Osteocyte (in vitro differentiated cells): ENCODE results near the gene GLRX5. TPM values are rescaled to one million over a fixed set of nuclear protein-coding genes. Genes with fewer than 3 reads are reported as not detected.

Experiments
- DNase-seq: peaks from one replicate; pipeline ENCODE4 v3.0.0; 2021; ENCODE audit warnings: mixed read lengths; ENCODE audit not compliant: unreplicated experiment; ENCODE audit errors: extremely low spot score
- H3K27ac Mint-ChIP-seq: one replicate; pipeline ENCODE4 v1.8.0; 2021; ENCODE audit warnings: mild to moderate bottlenecking, mixed read lengths; ENCODE audit not compliant: unreplicated experiment
- H3K27me3 Mint-ChIP-seq: one replicate; pipeline ENCODE4 v1.8.0; 2021; ENCODE audit warnings: mixed read lengths; ENCODE audit not compliant: unreplicated experiment
- H3K36me3 Mint-ChIP-seq: one replicate; pipeline ENCODE4 v1.8.0; 2021; ENCODE audit warnings: mixed read lengths; ENCODE audit not compliant: unreplicated experiment
- H3K4me1 Mint-ChIP-seq: one replicate; pipeline ENCODE4 v1.8.0; 2021; ENCODE audit warnings: mixed read lengths; ENCODE audit not compliant: unreplicated experiment
- H3K4me3 Mint-ChIP-seq: one replicate; pipeline ENCODE4 v1.8.0; 2021; ENCODE audit warnings: mild to moderate bottlenecking, moderate library complexity, mixed read lengths; ENCODE audit not compliant: unreplicated experiment
- H3K9me3 Mint-ChIP-seq: one replicate; pipeline ENCODE4 v1.8.0; 2021; ENCODE audit warnings: mixed read lengths; ENCODE audit not compliant: unreplicated experiment
- CTCF ChIP-seq: fragments of 200-600 bp; sonication (generic); IDR thresholded peaks from 2 replicates; pipeline ENCODE4 v1.5.0; 2021; ENCODE audit warnings: antibody characterized with exemption, mild to moderate bottlenecking, moderate library complexity
- total RNA-seq: library from RNA; stranded (reverse); gene quantifications from 2 replicates; pipeline ENCODE4 v1.2.1, GENCODE V29; 2021

The GLRX5 gene
- total RNA-seq, 1 donor from 2014 or later, result 55.1 TPM

DNA sequence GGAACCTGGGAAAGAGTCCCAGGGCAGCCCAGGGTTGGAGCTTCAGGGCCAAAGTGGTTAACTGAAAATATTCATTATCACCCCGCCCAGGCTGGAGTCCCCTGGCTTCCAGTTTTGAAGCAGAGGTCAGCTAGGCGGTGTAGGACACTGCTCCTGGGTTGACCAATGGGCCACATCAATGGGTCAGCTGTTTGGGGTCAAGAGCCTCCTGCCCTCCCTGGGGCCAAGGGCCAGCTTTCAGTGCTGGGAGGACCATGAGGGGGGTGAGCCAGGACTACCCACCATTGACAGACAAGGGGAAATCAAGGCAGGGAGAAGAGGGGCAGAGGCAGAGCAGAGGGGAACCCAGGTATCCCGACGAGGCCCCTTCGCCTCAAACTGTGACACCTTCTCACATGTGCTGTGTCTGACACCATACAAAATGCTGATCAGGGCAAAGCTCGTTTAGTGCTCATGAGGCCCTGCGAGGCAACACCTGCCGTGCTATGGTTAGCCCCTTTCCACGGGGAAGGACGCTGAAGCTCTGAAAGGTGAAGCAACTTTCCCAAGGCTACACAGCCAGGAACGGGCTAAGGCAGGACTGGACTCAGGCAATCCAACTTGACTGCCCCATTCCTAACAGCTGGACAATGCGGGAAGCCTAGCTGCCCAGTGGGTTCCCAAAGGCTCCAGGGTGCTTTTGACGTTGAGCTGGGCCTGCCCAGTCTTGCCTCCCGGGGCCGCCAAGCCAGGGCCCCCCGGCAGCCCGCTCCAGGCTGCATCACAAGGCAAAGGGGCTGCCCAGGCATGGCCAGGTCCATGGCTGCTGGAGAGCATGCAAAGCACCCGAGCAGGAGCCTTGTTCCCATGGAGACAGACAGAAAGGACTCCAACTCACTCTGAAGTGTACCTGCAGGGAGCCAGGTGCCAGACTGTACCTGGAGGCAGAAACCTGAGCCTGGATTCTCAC, 20.4 kb upstream of the GLRX5 start:
- Mint-ChIP-seq H3K27me3 (no peaks in the 10 kb centered on the region), H3K4me1 (peaks cover 69% of the 10 kb centered on the region), H3K36me3 (peaks cover 13% of the 10 kb centered on the region), H3K4me3 (peak overlapping the region; percentile 83), H3K9me3 (no peaks in the 10 kb centered on the region), H3K27ac (peak overlapping the region; percentile 89)
- DNase-seq, result no peak
- TF ChIP-seq CTCF, result no peak

DNA sequence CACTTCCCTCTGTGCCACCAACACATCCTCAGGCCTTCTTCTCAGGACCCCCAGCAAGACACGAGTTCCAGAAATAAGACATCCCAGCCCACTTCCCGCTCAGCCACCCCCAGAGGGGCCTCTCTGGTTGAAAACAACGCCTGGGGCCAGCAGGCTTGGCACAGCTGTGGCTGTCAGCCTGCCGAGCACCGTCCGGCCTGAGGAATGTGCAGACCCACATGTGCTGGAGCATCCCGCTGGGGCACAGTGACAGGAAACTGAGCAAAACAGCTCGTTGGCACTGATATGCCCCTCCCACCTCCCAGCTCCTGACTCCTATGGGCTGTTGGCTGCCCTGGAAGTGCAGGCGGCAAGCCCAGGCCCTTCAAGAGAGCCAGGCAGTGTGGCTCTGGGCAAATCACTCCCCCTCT, 19.8 kb upstream of the GLRX5 start:
- peak; percentile 96 for DNase-seq
- H3K27me3 Mint-ChIP-seq, result no peaks in the 10 kb centered on the region

GRCh38 chr14:95515596-95516552, 19.0 kb upstream of the GLRX5 start:
- Mint-ChIP-seq H3K4me3 (peak overlapping the region; percentile 83), H3K9me3 (no peaks in the 10 kb centered on the region), H3K36me3 (peaks cover 7% of the 10 kb centered on the region), H3K27me3 (no peaks in the 10 kb centered on the region), H3K27ac (peak overlapping the region; percentile 89), H3K4me1 (peaks cover 76% of the 10 kb centered on the region)
- DNase-seq, result no peak
- TF ChIP-seq CTCF, result peak; percentile 39

More for the DNA sequence above, 19.8 kb upstream of the GLRX5 start:
- no peaks in the 10 kb centered on the region for H3K9me3 Mint-ChIP-seq
- H3K36me3 Mint-ChIP-seq, result peaks cover 9% of the 10 kb centered on the region
- peak overlapping the region; percentile 89 for H3K27ac Mint-ChIP-seq
- peaks cover 73% of the 10 kb centered on the region for H3K4me1 Mint-ChIP-seq
- peak overlapping the region; percentile 83 for H3K4me3 Mint-ChIP-seq
- TF ChIP-seq CTCF, result no peak

GRCh38 chr14:95516554-95517181, 18.2 kb upstream of the GLRX5 start, which contains the start of gene SYNE3:
Gene SYNE3, minus strand, starts transcription at chr14:95516650. Its CDS starts 40,829 bp downstream, at chr14:95475821.
- no peak for DNase-seq
- H3K36me3 Mint-ChIP-seq, result peaks cover 4% of the 10 kb centered on the region
- peaks cover 71% of the 10 kb centered on the region for H3K4me1 Mint-ChIP-seq
- TF ChIP-seq CTCF, result no peak
- H3K4me3 Mint-ChIP-seq, result peak within 1 kb of the TSS; percentile 83
- no peaks in the 10 kb centered on the region for H3K27me3 Mint-ChIP-seq
- H3K9me3 Mint-ChIP-seq, result no peaks in the 10 kb centered on the region
- peak within 1 kb of the TSS; percentile 95 for H3K27ac Mint-ChIP-seq
